Stimulated activated CD8-positive, alpha-beta memory T cell treated with anti-CD3 and anti-CD28 coated beads, Interleukin-15, amount 100 ng/mL, for 24 hours (primary cell): ENCODE data around the gene ZNF829.

Experiments used
- DNase-seq: peaks from one replicate; pipeline ENCODE4 v3.0.0-alpha.2; 2020; ENCODE audit warnings: low read depth

Gene ZNF829

GRCh38 chr19:36915992-36916830 is at the start of gene ZNF829, which contains the start of gene ZNF568:
TSS of gene ZNF829 (minus strand) at chr19:36916291. CDS start at chr19:36915167, 1,124 bp downstream.
TSS of gene ZNF568 (plus strand) at chr19:36916332. CDS start at chr19:36922771, 6,439 bp downstream.
- peak; percentile 78 for DNase-seq

GRCh38 chr19:36963280-36963679 is 47.2 kb upstream of the ZNF829 start:
- no peak for DNase-seq

GRCh38 chr19:36962346-36962745 is 46.3 kb upstream of the ZNF829 start:
- no peak for DNase-seq

GRCh38 chr19:36950335-36951119 is 34.4 kb upstream of the ZNF829 start:
- DNase-seq, result no peak

GRCh38 chr19:36939153-36939552 is 23.1 kb upstream of the ZNF829 start:
- no peak for DNase-seq

- DNase-seq, result no peak
Observed at GRCh38 chr19:36931684-36932083, 15.6 kb upstream of the ZNF829 start.

- DNase-seq, result no peak
Observed at GRCh38 chr19:36918090-36918489, 2.0 kb upstream of the ZNF829 start.

- DNase-seq, result no peak
Observed at GRCh38 chr19:36916991-36917390, 900 bp upstream of the ZNF829 start.

GRCh38 chr19:36898422-36898821 is 17.7 kb downstream of the ZNF829 start:
- no peak for DNase-seq

- no peak for DNase-seq
Observed at GRCh38 chr19:36894849-36895383, 21.2 kb downstream of the ZNF829 start.

GRCh38 chr19:36891768-36892357 is 24.2 kb downstream of the ZNF829 start:
- DNase-seq, result no peak

GRCh38 chr19:36876993-36877938 is 38.8 kb downstream of the ZNF829 start:
- no peak for DNase-seq

GRCh38 chr19:36851898-36852297 is 64.2 kb downstream of the ZNF829 start:
- DNase-seq, result no peak

- DNase-seq, result peak; percentile 43
Observed at GRCh38 chr19:36850559-36851442, 65.3 kb downstream of the ZNF829 start, which contains the start of gene ZNF345. TSS of gene ZNF345 (plus strand) at chr19:36850876. CDS start at chr19:36876831, 25,955 bp downstream.

GRCh38 chr19:36849701-36850558 is 66.2 kb downstream of the ZNF829 start:
- DNase-seq, result peak; percentile 51

GRCh38 chr19:36847968-36848367 is 68.1 kb downstream of the ZNF829 start:
- DNase-seq, result no peak

- no peak for DNase-seq
Observed at GRCh38 chr19:36838784-36839324, 77.2 kb downstream of the ZNF829 start.
